Uterus (tissue), 2 donors: Measurements from ENCODE around the gene SRCIN1.

ENCODE experiments used
- POLR2A ChIP-seq, 2 donors: fragments of 450-650 bp; IDR thresholded peaks; one replicate each; pipeline ENCODE4 v1.6.1; 2016; ENCODE audit warnings: antibody characterized with exemption in 2 of 2, mild to moderate bottlenecking in 1 of 2, moderate library complexity in 1 of 2
- TF ChIP-seq, protein P1 (sequence below), 4 experiments: fragments of 200-600 bp in 2 of 4; fragments of 450-650 bp in 2 of 4; sonication (generic) in 2 of 4; IDR thresholded peaks; one replicate each; pipeline ENCODE4 v1.5.1; 2016 to 2019; ENCODE audit warnings: antibody characterized with exemption in 4 of 4, mild to moderate bottlenecking in 2 of 4, moderate library complexity in 1 of 4

DNA sequence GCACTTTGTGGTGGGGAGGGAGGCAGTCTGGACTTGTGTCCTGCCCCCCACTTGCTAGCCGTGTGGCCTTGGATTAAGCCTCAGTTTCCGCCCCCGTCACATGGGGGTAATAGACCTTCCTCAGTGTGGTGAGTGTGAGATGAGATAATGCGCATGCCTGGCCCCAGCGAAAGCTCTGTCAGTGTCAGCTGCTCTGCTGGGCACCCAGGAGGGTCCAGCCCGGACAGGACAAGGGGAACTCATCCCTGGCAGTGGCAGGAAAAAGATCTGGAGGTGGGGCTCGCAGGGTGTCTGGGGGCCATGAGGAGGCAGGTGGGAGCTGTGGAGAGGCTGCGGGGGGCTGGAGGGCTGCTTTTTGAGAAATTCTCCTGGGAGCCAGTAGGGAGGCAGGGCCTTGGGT lies 63.5 kb downstream of the SRCIN1 start:
- TF ChIP-seq, protein P1, sequence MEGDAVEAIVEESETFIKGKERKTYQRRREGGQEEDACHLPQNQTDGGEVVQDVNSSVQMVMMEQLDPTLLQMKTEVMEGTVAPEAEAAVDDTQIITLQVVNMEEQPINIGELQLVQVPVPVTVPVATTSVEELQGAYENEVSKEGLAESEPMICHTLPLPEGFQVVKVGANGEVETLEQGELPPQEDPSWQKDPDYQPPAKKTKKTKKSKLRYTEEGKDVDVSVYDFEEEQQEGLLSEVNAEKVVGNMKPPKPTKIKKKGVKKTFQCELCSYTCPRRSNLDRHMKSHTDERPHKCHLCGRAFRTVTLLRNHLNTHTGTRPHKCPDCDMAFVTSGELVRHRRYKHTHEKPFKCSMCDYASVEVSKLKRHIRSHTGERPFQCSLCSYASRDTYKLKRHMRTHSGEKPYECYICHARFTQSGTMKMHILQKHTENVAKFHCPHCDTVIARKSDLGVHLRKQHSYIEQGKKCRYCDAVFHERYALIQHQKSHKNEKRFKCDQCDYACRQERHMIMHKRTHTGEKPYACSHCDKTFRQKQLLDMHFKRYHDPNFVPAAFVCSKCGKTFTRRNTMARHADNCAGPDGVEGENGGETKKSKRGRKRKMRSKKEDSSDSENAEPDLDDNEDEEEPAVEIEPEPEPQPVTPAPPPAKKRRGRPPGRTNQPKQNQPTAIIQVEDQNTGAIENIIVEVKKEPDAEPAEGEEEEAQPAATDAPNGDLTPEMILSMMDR (IDR thresholded peaks at IDR 0.05), result no peak
- no peak for TF ChIP-seq POLR2A (IDR thresholded peaks at IDR 0.05)
